Dedifferentiated amniotic fluid mesenchymal stem cell (primary cell): ENCODE results near the gene GORASP1.

ENCODE experiments used
- DNase-seq: peaks from one replicate; pipeline ENCODE4 v3.0.0-alpha.2; 2016; ENCODE audit errors: extremely low spot score

GORASP1 gene

DNA sequence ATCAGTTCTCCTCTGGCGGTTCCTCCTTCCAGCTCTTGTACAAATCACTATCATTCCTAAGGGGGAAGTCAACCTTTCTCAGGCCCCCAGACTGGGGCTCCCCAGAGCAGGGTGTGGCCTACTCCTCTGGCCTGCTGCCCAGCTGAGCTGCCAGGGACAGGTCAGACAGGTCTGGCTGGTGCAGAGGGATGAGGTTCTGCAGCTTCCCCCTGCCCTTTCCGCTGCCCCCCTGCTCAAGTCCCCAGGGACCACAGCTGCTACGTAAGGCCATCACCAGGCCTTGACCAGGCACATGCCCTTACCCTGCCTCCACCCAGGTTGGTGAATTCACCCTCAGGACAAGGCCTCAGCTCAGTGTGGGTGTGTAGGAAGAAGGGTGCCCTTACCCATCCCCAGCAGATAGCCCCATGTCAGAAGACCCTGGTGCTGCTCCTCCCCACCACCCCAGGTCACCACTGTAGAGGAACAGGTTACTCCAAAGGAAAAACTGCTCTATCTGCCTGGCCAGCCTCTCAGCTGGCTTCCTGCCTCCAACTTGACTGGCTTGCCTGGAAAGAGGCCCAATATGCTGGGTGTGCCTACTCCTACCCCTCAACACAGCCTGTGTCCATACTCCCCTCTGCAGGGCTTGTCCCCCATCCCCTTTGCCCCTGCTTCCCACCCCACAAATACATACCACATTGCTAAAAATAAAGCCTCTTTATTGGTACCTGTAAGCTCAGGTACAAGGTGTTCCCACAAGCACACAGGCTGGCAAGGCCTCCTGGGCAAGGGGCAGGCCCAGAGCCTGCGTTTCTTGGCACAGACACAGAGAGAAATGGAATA, 34.0 kb upstream of the GORASP1 start:
- no peak for DNase-seq

DNA sequence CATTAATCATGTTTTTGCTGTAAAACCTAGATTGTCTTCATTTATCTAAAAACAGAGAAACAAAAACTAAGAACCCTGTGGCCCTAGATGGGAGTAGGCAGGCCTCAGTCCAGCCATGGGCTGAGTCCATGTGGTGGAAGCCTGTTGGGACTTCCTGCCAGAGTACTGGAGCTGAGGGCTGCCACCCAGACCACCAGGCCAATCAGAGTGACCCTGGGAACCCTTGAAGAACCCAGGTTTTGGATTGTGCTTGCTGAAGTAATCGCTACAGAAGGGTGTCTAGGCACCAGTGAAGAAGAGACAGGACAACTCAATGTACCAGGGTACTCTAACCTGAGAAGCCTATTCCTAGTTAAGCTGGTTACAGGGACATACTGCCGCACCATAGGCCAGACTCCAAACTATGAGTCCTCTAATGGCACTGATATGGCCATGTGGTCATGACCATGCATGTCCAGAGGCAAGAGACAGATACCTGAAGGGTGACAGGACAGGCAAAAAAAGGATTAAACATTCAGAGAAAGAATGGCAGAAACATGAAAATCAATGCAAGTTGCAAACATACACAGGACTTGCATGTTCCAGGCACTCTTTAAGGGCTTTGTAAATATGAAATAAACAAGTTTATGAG, 33.0 kb upstream of the GORASP1 start:
- DNase-seq = no peak

DNA sequence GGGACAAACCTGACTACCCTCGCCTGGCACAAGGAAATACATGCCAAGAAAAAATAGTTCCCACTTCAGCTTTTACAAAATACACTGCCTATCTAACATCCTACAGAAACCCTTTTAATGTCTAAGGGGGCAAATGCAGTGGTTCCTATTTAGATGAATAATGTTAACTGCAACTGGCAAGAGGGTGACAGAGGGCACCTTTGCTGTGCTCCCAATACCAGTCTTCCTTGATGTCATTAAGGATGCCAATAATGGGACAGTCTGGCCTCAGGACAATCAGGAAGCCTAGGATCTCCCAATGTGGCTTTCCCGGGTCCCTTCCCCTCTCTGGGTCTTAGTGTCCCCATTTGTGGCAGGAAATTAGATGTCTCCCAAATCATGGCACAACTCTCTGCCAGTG, 32.0 kb upstream of the GORASP1 start:
- no peak for DNase-seq

DNA sequence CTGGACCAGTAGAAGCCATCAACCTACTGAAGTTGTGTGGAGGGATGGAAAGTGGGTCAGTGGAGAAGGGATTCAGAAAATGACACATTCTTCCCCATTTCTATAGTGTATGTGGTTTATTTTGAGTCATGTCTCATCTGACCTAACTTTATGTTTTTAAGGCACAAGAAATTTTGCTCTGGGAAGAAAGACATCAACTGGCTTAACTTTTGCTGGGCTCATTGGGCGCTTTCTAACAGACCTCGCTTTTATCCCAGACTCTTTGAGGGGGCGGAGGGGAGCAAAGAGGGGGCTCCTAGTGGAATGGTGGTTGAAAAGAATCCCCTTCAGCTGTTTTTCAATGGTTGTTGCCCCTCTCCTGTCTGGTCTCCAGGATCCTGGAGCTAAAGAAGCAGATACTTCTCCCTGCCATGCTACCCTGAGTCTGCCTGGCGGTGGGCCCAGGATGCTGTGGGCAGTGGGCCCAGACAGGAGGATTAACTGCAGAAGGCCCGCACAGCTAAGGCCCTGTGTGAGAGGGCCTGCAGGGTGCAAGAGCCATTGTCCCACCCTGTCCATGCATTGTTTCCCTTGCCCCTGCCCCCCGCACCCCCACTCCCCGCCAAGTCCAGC, 31.5 kb upstream of the GORASP1 start:
- no peak for DNase-seq

DNA sequence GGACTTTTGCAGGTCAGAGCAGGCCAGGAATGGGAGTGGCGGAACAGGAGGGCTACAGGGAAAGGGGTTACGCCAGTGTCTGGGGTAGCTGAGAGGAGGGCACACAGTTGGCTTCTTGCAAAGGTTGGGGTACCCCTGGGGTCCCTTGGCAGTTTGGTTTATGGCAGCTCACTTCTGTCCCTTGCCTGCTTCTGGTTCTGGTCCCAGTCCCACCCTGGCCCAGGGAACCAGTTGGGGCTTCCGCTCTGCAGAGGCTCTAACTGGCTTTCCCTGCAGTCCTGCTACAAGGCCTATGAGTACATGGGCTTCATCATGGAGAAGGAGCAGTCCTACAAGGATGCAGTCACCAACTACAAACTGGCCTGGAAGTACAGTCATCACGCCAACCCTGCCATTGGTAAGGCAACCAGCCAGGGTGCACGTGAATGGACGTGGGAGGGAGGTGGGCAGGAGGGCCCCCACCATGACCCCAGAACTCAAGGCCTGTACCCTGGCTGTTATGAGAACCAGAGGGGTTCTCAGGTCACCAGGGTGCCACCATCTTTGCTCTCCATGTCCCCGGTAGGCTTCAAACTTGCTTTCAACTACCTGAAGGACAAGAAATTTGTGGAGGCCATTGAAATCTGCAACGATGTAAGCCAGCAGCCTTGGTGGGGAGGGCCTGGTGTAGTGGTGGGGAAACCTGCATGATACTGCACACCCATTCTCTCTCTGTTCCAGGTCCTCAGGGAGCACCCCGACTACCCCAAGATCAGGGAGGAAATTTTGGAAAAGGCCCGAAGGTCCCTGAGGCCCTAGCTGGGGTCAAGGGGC, 30.8 kb upstream of the GORASP1 start:
- DNase-seq = no peak

DNA sequence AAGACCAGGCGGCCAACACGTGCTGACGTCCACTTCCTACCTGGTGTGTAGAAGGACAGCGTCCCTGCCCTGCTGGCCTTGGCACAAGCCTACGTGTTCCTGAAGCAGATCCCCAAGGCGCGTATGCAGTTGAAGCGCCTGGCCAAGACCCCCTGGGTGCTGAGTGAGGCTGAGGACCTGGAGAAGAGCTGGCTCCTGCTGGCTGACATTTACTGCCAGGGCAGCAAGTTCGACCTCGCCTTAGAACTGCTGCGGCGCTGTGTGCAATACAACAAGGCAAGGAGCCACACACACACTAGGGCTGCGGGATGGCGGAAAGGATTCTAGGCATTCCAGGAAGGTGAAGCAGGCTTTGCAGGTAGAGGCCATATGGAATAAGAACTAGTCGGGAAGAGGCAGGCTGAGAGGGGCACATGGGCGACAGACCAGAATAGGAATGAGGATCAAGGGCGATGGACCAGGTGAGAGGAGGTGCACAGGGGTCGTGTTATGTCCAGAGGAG, 30.1 kb upstream of the GORASP1 start:
- DNase-seq = no peak

DNA sequence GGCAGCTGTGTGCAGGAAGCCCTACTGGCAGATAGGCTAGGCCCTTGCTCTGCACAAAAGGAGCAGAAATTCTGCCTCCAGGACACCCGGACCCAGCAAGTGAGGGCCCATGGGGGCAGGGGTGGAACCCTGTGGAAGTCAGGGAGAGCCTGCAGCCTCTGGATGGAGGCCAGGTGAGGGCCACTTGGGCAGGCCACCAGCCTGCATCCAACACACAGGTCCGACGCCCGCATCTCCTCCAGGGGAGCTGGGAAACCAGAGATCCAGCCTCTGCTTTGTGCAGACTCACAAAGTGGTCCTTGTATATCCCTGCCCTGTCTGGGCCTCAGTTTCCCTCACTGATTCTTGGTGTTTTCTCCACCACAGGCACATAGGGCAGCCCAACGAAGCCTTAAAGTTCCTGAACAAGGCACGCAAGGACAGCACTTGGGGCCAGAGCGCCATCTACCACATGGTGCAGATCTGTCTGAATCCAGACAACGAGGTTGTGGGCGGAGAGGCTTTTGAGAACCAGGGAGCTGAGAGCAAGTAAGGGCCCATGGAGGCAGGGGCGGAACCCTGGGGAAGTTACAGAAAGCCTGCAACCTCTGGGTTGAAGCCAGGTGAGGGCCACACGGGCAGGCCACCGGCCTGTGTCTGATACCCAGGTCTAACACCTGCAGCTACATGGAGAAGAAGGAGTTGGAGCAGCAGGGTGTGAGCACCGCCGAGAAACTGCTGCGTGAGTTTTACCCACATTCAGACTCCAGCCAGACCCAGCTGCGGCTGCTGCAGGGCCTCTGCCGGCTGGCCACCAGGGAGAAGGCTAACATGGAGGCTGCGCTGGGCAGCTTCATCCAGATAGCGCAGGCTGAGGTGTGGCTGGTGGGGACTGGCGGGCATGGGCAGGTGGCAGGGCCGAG, 29.4 kb upstream of the GORASP1 start:
- no peak for DNase-seq

DNA sequence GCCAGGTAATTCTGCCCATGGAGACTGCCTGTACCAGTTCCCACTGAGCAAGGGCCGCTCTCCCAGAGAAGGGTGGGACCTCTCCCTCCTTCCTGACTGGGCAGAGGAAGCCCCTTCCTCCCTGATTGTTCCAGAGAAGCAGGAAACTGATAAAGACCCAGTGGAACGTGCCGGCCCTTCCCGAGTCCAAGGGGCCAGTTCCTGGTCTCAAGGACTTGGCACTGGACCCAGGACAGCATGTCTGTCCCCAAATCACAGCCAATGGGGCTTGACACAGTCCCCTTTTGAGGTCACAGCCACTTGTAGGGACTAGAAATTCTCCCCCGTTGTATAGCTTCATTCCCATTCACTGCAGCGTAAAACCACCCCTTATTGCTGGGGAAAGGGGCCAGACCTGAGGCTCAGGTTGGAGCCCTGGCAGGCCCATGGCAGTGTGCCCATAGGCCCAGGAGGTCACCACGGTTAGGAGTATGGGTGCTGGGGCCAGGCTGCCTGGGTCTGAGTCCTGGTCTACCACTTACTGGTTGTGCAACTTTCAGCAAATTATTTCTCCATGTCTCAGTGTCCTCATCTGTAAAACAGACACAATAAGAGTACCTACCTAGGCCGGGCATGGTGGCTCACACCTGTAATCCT, 27.9 kb upstream of the GORASP1 start:
- DNase-seq = no peak

DNA sequence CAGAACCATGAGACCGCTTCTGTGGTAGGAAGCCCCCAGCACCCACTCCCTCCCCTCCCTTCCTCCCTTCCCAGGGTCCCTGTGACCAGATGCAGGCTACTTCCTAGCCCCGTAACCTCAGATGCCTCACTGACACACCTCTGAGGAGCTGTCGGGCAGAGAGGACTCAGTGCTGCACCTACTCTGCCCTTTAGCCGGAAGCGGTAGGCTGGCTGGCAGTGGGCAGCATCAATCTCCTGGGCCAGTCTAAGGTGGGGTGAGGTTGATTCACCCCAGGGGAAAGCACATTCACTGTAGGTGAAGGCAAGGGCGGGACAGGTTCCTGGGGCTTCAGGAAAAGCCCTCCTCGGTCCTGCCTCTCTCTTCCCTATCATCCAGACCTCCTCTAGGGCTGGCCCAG, 26.9 kb upstream of the GORASP1 start:
- DNase-seq = no peak

DNA sequence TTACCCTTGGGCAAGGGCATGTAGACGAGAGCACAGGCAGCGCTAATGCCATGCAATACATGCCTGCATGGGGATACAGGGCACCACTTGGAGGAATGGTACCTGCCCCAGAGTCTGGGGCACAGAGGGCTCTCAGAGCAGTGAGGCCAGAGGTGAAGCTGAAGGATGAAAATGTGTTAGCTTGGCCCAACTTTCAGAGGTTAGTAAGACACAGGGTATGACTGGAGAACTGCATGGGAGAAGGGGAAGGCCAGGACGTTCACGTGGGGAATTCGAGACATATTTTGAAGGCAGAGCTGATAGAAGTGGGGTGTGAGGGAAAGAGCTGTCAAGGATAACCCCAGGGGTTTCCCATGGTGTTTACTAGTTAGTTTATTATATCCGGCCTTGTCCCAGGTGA, 26.4 kb upstream of the GORASP1 start:
- DNase-seq = no peak

DNA sequence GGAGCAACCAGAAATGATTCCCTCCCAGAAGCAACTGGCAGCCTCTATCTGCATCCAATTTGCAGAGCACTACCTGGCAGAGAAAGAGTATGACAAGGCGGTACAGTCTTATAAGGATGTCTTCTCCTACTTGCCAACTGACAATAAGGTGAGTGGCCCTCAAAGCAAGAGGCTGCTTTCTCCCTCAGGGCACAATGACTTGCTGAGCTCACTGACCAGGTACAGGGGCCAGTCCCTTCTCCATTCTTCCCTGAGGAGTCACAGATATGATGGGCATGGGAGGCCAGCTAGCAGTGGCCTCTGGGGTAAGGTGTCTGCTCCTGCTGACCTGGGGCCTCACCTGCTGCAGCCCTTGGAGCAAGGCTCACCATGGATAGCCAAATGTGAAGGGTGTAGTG, 25.7 kb upstream of the GORASP1 start:
- no peak for DNase-seq

DNA sequence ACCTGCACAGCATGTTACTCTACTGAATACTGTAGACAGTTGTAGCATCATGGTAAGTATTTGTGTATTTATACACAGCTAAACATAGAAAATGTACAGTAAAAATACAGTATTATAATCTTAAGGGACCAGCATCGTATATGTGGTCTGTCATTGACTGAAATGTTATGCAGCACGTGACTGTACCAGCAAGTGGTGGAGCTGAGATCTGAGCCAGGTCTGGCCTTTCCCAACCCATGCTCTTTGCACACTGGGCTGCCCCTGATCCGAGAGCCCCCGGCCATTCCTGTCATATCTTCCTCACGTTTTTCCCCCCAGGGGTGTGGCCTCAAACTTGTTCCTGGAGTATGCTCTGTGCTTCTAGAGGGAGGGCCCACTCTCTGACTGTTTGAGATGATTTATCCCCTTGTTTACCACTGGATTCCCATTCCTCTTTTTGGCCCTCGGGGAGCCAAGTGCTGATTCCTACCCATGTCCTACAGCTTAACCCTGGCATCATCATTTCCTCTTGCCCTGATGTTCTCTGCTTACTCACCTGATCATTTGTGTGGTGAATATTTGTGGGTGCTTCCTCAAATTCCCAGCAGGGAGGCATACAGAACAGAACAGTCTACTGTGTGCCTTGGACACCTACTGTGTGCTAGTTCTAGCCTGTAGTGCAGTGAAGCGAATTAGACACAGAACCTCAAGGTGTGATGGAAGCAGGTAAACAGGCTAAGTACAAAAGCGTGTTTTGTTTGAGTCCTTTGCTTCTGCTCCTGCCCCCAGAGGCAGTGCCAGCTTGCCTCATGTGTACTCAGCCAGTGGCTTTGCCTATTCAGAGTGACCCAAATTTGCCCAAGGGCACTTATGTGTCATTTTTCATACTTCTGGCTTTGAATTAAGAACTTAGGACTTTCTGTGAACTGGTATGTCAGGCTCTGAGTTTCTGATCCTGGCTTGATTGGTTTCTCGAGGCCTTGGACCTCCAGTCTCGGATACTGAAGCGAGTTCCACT, 25.0 kb upstream of the GORASP1 start:
- no peak for DNase-seq

DNA sequence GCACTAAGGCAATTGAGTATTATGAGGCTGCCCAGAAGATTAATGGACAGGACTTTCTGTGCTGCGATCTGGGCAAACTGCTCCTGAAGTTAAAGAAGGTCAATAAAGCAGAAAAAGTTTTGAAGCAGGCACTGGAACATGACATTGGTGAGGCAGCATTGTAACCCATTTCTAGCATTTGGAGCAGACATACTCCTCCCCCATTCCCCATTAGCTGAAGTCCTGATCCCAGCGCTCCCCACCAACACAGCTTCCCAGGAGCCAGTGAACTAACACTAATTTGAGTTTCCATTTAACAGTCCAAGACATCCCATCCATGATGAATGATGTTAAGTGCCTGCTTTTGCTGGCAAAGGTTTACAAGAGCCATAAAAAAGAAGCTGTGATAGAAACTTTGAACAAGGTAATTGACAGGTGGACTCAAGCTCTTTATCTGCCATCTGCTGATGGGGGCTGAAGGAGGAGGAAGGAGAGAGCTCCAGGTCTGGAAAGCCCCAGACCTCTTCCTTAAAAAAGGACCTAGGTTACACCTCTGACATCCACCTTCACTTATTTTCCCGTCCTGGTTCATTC, 23.4 kb upstream of the GORASP1 start:
- no peak for DNase-seq

DNA sequence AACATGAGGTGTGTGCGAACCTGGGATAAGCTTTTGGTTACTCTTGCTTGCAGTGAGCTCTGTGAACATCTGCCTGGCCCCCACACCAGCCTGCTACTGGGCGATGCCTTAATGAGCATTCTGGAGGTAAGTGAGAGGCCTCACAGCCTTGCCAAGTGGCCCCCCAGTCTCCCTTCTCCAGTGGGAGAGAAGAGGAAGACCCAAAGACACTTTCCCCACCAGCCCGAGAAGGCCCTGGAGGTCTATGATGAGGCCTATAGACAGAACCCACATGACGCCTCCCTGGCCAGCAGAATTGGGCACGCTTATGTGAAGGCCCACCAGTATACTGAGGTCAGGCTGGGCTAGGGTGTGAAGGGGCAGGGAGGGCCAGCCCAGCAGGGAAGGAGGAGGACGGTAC, 22.6 kb upstream of the GORASP1 start:
- DNase-seq = no peak

DNA sequence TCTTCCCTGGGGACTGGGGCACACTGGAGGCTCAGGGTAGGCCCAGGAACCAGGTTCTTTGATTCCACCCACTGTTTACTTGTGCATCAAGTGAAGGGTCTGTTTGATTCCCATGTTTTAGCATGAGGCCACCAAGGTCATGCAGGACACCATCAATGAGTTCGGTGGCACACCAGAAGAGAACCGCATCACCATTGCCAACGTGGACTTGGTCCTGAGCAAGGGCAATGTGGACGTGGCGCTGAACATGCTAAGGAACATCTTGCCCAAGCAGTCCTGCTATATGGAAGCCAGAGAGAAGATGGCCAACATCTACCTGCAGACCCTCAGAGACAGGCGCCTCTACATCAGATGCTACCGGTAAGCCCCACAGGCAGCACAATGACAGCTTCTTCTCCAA, 21.5 kb upstream of the GORASP1 start:
- no peak for DNase-seq

DNA sequence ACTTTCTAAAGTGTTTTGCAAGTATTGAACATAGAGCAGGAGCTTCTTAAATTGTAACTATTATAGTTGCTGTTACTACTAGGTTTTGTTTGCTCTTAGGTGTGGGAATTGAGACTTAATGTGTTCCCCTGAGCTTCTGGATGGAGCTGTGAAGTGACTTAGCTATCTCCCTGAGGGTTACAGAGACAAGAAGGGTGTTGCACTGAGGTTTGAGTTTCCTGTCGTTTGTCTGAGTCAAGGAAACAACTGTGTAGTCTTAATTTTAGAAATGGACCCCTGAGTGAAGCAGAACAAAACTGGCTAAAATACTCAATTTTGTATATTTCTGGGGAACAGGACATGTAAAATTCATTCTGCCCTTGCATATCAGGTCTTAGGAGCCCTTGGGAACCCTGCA, 20.5 kb upstream of the GORASP1 start:
- no peak for DNase-seq

DNA sequence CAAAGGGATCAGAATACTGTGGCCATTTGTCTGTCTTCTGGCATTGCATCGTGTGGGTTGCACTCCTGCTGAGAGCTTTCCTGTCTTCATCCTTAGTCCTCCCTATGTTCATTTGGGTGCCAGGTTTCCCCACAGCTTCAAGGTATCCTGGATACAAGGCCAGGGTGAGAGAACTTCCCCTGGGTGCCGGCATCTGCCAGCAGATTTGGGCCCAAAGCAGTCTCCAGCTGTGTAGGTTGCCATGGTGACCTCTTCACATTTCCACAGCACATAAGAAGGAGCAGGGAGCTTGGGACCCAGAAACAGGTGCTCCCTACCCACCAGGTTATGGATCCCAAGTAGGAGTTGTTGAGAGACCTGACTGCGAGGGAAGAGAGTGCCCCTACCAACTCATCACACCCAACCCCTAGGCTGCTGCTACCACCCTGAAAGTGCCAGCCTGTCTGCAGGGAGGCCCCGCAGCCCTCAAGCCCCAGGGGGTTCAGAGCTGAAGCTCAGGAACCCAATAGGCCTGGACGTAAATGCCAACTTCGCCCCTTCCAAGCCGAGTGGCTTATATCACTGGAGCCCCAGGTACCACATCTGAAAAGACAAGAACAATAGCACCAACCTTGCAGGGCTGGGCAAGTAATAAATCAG, 20.0 kb upstream of the GORASP1 start:
- DNase-seq = no peak

DNA sequence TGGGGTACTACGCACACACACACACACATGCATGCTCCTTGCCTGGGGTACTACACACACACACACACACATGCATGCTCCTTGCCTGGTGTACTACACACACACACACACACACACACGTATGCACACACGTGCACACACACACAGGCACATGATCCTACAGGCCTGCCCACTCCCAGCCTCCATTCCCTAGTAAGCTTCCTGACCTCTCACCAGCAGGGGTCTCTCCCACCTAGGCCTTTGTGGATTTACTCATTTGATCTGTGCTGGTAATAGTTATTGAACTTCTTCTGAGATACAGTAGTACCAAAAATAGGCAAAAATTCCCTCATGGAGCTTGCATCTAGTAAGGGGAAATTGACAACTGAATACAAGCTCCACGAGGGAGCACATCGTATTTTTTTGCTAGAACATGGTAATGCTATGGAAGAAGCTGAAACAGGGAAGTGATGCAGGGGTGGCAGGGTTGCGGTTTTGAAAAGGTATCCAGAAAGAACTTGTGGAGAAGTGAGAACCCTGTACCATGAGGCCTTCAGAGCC, 19.2 kb upstream of the GORASP1 start:
- no peak for DNase-seq
